GM12878 (cell line): Measurements from ENCODE around the gene PDPN. TPM values are rescaled to one million over a fixed set of nuclear protein-coding genes. Genes with fewer than 3 reads are reported as not detected.

Source experiments
- ATAC-seq: fragments of 200-7000 bp; cut with Tn5 transposase; 3 replicates; pipeline ENCODE4 v1.9.1; 2020; ENCODE audit warnings: mild to moderate bottlenecking, moderate library complexity
- BruUV-seq: library from RNA; stranded (reverse); fragments of 400-500 nt; replicated peaks from 2 replicates; lab custom pipeline; 2021; lab: Mats Ljungman, UMichigan
- CTCF ChIA-PET: fragments of 300-600 bp; sonication (Branson Sonifier 250); formaldehyde crosslinking; extraction: SDS; loops from one replicate; lab custom pipeline; 2021; ENCODE audit warnings: inconsistent platforms; lab: Yijun Ruan, JAX
- POLR2A ChIA-PET: fragments of 350-600 bp; formaldehyde crosslinking; extraction: SDS; loops from one replicate; lab custom pipeline; 2021; ENCODE audit warnings: inconsistent platforms; lab: Charles Lee
- RAD21 ChIA-PET: fragments of 300-600 bp; sonication (Branson Sonifier 250); formaldehyde crosslinking; loops from one replicate; lab custom pipeline; 2023; ENCODE audit warnings: antibody characterized with exemption; ENCODE audit not compliant: unreplicated experiment; lab: Charles Lee
- SMC1A ChIA-PET: fragments of 300-600 bp; sonication (Branson Sonifier 250); formaldehyde crosslinking; loops from one replicate; lab custom pipeline; 2023; ENCODE audit not compliant: unreplicated experiment, uncharacterized antibody; lab: Charles Lee
- DNase-seq: peaks from one replicate; pipeline ENCODE4 v3.0.0-alpha.2; 2011; ENCODE audit warnings: low read depth, low spot score
- FAIRE-seq: peaks from 3 replicates; lab custom pipeline; 2011; peaks lifted over from hg19 to GRCh38; lab: Jason Lieb, UNC
- H2AFZ ChIP-seq: 2 replicates; pipeline ENCODE4 v1.6.0; 2011; ENCODE audit warnings: low read depth, low read length, control low read depth; ENCODE audit not compliant: control insufficient read depth
- H3K27ac ChIP-seq: 2 replicates; pipeline ENCODE4 v1.5.1; 2011; ENCODE audit warnings: control low read depth; ENCODE audit not compliant: control insufficient read depth, insufficient read depth
- H3K27me3 ChIP-seq, 2 experiments: replicated peaks in 1 of 2; 2 replicates each; pipeline versions ENCODE4 v1.6.0 to v1.6.1; 2011; ENCODE audit warnings: low read length in 1 of 2; ENCODE audit not compliant: control insufficient read depth in 2 of 2, insufficient read depth in 2 of 2
- H3K36me3 ChIP-seq, 2 experiments: 2 replicates each; pipeline ENCODE4 v1.5.1; 2011; ENCODE audit warnings: low read length in 1 of 2; ENCODE audit not compliant: control insufficient read depth in 2 of 2, insufficient read depth in 2 of 2
- H3K4me1 ChIP-seq: 2 replicates; pipeline ENCODE4 v1.6.1; 2011; ENCODE audit warnings: mild to moderate bottlenecking, low read length, moderate library complexity, mixed read lengths; ENCODE audit not compliant: control insufficient read depth, insufficient read depth
- H3K4me2 ChIP-seq: 2 replicates; pipeline ENCODE4 v1.6.0; 2011; ENCODE audit warnings: control low read depth; ENCODE audit not compliant: control insufficient read depth, insufficient read depth
- H3K4me3 ChIP-seq: fragments of 200-600 bp; sonication (generic); 2 replicates; pipeline ENCODE4 v1.5.1; 2016
- H3K79me2 ChIP-seq: 2 replicates; pipeline ENCODE4 v1.6.0; 2011; ENCODE audit warnings: low read length; ENCODE audit not compliant: control insufficient read depth, insufficient read depth
- H3K9ac ChIP-seq: 2 replicates; pipeline ENCODE4 v1.8.0; 2011; ENCODE audit warnings: low read length, control low read depth, mixed read lengths; ENCODE audit not compliant: control insufficient read depth, insufficient read depth
- H3K9me3 ChIP-seq: replicated peaks from 3 replicates; pipeline ENCODE4 v1.5.1; 2011; ENCODE audit warnings: mild to moderate bottlenecking, low read length; ENCODE audit not compliant: control insufficient read depth, insufficient read depth
- H4K20me1 ChIP-seq: 2 replicates; pipeline ENCODE4 v1.6.0; 2011; ENCODE audit not compliant: control insufficient read depth, insufficient read depth
- ATF7 ChIP-seq: fragments of 450-650 bp; IDR thresholded peaks from 2 replicates; pipeline ENCODE4 v1.6.1; 2016; ENCODE audit warnings: low read depth, mild to moderate bottlenecking
- FOXK2 ChIP-seq: fragments of 450-650 bp; IDR thresholded peaks from 2 replicates; pipeline ENCODE4 v1.6.1; 2017; ENCODE audit warnings: mild to moderate bottlenecking, moderate library complexity
- JUNB ChIP-seq: IDR thresholded peaks from 2 replicates; pipeline ENCODE4 v1.6.1; 2016; ENCODE audit warnings: antibody characterized with exemption, mild to moderate bottlenecking
- MTA2 ChIP-seq: fragments of 450-650 bp; IDR thresholded peaks from 2 replicates; pipeline ENCODE4 v1.6.1; 2016; ENCODE audit warnings: low read depth, mild to moderate bottlenecking, moderate library complexity
- SREBF2 ChIP-seq: IDR thresholded peaks from 2 replicates; pipeline ENCODE4 v1.6.1; 2012; ENCODE audit warnings: mild to moderate bottlenecking, low read length
- TAF1 ChIP-seq: IDR thresholded peaks from 2 replicates; pipeline ENCODE4 v1.6.1; 2011; ENCODE audit warnings: mild to moderate bottlenecking, low read depth, low read length, borderline replicate concordance
- TCF7 ChIP-seq: IDR thresholded peaks from 2 replicates; pipeline ENCODE4 v1.6.1; 2014; ENCODE audit warnings: antibody characterized with exemption, borderline replicate concordance
- WGBS: methylation state at CpG from one replicate; pipeline ENCODE4 v1.1.6; 2016; ENCODE audit warnings: low lambda C conversion rate; ENCODE audit not compliant: insufficient replicate concordance, insufficient coverage; ENCODE audit errors: missing lambda C conversion rate; 5-methylcytosine and 5-hydroxymethylcytosine counted together
- in situ Hi-C: fragments of 300-500 bp; cut with MboI; formaldehyde crosslinking; loops from 9 replicates; pipeline ENCODE4 v1.14.3; 2018; ENCODE audit warnings: mixed read lengths
- intact Hi-C: fragments of 100-400 bp; cut with micrococcal nuclease; formaldehyde crosslinking; loops from one replicate; pipeline ENCODE4 v1.14.2; 2022; ENCODE audit not compliant: unreplicated experiment
- polyA plus RNA-seq, 11 experiments: library from polyadenylated mRNA; depleted of rRNA in 4 of 11; unstranded in 6 of 11; stranded (reverse) in 5 of 11; fragments of >200 nt; fragmentation: Nextera tagmentation in 4 of 11; fragmentation: Illumina TruSeq in 1 of 11; extraction: Ambion mirVana in 4 of 11; extraction: Trizol in 1 of 11; gene quantifications; 1 replicate in 1 of 11; 2 replicates in 10 of 11; pipeline versions ENCODE4 v1.2.1 to v1.2.3, GENCODE V29; 2011 to 2016; ENCODE audit warnings: inconsistent platforms in 2 of 11, missing spikeins in 2 of 11, low read depth in 1 of 11
- total RNA-seq, 4 experiments: library from RNA; depleted of rRNA in 3 of 4; stranded (reverse); fragments of >200 nt in 3 of 4; fragmentation: Illumina TruSeq in 1 of 4; extraction: Trizol in 1 of 4; gene quantifications; 2 replicates each; pipeline versions ENCODE4 v1.2.1 to v1.2.3, GENCODE V29; 2013 to 2021
- TF ChIP-seq, protein P1 (sequence below): fragments of 450-650 bp; IDR thresholded peaks from 2 replicates; pipeline ENCODE4 v1.6.1; 2017; ENCODE audit warnings: low read depth, mild to moderate bottlenecking, moderate library complexity
- TF ChIP-seq, protein P2 (sequence below): IDR thresholded peaks from 2 replicates; pipeline ENCODE4 v1.6.1; 2012; ENCODE audit warnings: low read depth, low read length, improper control_type of control experiment
- TF ChIP-seq, protein P3 (sequence below): fragments of 450-650 bp; IDR thresholded peaks from 2 replicates; pipeline ENCODE4 v1.6.1; 2016; ENCODE audit warnings: mild to moderate bottlenecking
- TF ChIP-seq, protein P4 (sequence below), 3 experiments: IDR thresholded peaks in 2 of 3; conservative IDR thresholded peaks in 1 of 3; 2 replicates each; pipeline ENCODE4 v1.5.1; 2011; ENCODE audit warnings: low read depth in 3 of 3, low read length in 3 of 3, mild to moderate bottlenecking in 3 of 3, control low read depth in 2 of 3, moderate library complexity in 2 of 3, inconsistent platforms in 1 of 3, mixed read lengths in 1 of 3; ENCODE audit not compliant: control insufficient read depth in 2 of 3, insufficient read depth in 1 of 3; ENCODE audit errors: extremely low read depth in 1 of 3
- TF ChIP-seq, protein P5 (sequence below): fragments of 450-650 bp; IDR thresholded peaks from 2 replicates; pipeline ENCODE4 v1.6.1; 2017; ENCODE audit warnings: borderline replicate concordance
- TF ChIP-seq, protein P6 (sequence below): fragments of 450-650 bp; IDR thresholded peaks from 2 replicates; pipeline ENCODE4 v1.6.1; 2016; ENCODE audit warnings: mild to moderate bottlenecking, moderate library complexity, borderline replicate concordance

PDPN gene
- total and polyA plus RNA-seq, 10 of the 15 experiments (the other 5 are each of a cell fraction or from before 2014, with no cell fraction given), result 0.21 TPM; not detected in 9

DNA sequence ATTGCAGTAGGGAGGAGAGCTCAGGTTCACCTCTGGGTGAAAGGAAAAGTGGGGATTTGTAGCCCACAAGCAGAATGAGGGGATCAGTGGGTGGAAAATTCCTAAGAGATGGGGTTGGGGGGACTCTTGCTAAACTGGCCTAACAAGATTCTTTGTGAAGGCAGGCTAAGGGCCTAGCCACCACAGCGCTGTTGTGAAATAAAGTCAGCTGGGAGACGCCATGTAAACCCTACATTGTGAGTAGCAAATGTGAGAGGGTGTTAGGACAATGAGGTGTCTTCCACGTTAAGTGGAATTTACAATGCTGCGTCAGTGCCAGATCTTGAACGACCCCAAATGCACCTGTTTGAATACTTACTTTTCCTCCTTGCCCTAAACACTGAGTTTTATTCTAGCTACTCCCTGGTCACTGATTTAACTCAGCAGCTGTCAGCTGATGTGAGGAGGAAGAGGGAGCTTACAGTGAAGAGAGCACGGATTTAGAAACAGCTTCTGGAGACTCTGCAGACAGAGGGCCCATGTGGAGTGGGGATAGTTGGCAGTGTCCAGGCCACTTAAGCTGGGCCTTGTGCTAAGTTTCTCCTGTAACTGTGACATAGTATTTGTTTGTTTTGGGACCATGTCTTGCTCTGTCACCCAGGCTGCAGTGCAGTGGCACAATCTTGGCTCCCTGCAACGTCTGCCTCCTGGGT lies 17.3 kb downstream of the PDPN start:
- Histone ChIP-seq H3K4me3 (no peak overlapping the region), H3K9ac (no peak overlapping the region), H3K9me3 (no peaks in the 10 kb centered on the region), H4K20me1 (no peaks in the 10 kb centered on the region), H3K4me1 (no peaks in the 10 kb centered on the region), H3K36me3 (no peaks in the 10 kb centered on the region), H2AFZ (no peak overlapping the region), H3K27me3 (no peaks in the 10 kb centered on the region), H3K79me2 (no peaks in the 10 kb centered on the region), H3K4me2 (no peak overlapping the region), H3K27ac (no peak overlapping the region)
- FAIRE-seq (no peak), DNase-seq (no peak), ATAC-seq (no peak)
- SMC1A ChIA-PET, result no interaction called here
- POLR2A ChIA-PET, result no interaction called here
- BruUV-seq, result no TSS peak
- CTCF ChIA-PET, result interaction anchor here (1.3 kb wide), 1 partner anchor 56 kb away, joined by 3 read pairs; no protein-coding TSS in a partner anchor
- WGBS, result 24% methylated on average over 7 of the region's 7 CpGs
- intact Hi-C loops (no loop called here), in situ Hi-C loops (no loop called here)
- RAD21 ChIA-PET, result no interaction called here
- TF ChIP-seq FOXK2, result no peak
- no peak for TF ChIP-seq TAF1
- TF ChIP-seq, protein P1, sequence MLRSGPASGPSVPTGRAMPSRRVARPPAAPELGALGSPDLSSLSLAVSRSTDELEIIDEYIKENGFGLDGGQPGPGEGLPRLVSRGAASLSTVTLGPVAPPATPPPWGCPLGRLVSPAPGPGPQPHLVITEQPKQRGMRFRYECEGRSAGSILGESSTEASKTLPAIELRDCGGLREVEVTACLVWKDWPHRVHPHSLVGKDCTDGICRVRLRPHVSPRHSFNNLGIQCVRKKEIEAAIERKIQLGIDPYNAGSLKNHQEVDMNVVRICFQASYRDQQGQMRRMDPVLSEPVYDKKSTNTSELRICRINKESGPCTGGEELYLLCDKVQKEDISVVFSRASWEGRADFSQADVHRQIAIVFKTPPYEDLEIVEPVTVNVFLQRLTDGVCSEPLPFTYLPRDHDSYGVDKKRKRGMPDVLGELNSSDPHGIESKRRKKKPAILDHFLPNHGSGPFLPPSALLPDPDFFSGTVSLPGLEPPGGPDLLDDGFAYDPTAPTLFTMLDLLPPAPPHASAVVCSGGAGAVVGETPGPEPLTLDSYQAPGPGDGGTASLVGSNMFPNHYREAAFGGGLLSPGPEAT, result no peak
- TF ChIP-seq, protein P2, sequence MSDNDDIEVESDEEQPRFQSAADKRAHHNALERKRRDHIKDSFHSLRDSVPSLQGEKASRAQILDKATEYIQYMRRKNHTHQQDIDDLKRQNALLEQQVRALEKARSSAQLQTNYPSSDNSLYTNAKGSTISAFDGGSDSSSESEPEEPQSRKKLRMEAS, result no peak
- no peak for TF ChIP-seq ATF7
- no peak for TF ChIP-seq SREBF2
- TF ChIP-seq, protein P3, sequence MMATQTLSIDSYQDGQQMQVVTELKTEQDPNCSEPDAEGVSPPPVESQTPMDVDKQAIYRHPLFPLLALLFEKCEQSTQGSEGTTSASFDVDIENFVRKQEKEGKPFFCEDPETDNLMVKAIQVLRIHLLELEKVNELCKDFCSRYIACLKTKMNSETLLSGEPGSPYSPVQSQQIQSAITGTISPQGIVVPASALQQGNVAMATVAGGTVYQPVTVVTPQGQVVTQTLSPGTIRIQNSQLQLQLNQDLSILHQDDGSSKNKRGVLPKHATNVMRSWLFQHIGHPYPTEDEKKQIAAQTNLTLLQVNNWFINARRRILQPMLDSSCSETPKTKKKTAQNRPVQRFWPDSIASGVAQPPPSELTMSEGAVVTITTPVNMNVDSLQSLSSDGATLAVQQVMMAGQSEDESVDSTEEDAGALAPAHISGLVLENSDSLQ, result no peak
- no peak for TF ChIP-seq MTA2
- TF ChIP-seq, protein P4, sequence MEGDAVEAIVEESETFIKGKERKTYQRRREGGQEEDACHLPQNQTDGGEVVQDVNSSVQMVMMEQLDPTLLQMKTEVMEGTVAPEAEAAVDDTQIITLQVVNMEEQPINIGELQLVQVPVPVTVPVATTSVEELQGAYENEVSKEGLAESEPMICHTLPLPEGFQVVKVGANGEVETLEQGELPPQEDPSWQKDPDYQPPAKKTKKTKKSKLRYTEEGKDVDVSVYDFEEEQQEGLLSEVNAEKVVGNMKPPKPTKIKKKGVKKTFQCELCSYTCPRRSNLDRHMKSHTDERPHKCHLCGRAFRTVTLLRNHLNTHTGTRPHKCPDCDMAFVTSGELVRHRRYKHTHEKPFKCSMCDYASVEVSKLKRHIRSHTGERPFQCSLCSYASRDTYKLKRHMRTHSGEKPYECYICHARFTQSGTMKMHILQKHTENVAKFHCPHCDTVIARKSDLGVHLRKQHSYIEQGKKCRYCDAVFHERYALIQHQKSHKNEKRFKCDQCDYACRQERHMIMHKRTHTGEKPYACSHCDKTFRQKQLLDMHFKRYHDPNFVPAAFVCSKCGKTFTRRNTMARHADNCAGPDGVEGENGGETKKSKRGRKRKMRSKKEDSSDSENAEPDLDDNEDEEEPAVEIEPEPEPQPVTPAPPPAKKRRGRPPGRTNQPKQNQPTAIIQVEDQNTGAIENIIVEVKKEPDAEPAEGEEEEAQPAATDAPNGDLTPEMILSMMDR (IDR thresholded peaks at IDR 0.05 in 2 of 3, conservative IDR thresholded peaks at IDR 0.05 in 1 of 3; ENCODE audit: control insufficient read depth in 2 of 3, extremely low read depth in 1 of 3, insufficient read depth in 1 of 3, low read depth in 3 of 3, low read length in 3 of 3), result no peak
- TF ChIP-seq JUNB, result no peak
- TF ChIP-seq, protein P5, sequence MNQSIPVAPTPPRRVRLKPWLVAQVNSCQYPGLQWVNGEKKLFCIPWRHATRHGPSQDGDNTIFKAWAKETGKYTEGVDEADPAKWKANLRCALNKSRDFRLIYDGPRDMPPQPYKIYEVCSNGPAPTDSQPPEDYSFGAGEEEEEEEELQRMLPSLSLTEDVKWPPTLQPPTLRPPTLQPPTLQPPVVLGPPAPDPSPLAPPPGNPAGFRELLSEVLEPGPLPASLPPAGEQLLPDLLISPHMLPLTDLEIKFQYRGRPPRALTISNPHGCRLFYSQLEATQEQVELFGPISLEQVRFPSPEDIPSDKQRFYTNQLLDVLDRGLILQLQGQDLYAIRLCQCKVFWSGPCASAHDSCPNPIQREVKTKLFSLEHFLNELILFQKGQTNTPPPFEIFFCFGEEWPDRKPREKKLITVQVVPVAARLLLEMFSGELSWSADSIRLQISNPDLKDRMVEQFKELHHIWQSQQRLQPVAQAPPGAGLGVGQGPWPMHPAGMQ, result no peak
- TF ChIP-seq, protein P6, sequence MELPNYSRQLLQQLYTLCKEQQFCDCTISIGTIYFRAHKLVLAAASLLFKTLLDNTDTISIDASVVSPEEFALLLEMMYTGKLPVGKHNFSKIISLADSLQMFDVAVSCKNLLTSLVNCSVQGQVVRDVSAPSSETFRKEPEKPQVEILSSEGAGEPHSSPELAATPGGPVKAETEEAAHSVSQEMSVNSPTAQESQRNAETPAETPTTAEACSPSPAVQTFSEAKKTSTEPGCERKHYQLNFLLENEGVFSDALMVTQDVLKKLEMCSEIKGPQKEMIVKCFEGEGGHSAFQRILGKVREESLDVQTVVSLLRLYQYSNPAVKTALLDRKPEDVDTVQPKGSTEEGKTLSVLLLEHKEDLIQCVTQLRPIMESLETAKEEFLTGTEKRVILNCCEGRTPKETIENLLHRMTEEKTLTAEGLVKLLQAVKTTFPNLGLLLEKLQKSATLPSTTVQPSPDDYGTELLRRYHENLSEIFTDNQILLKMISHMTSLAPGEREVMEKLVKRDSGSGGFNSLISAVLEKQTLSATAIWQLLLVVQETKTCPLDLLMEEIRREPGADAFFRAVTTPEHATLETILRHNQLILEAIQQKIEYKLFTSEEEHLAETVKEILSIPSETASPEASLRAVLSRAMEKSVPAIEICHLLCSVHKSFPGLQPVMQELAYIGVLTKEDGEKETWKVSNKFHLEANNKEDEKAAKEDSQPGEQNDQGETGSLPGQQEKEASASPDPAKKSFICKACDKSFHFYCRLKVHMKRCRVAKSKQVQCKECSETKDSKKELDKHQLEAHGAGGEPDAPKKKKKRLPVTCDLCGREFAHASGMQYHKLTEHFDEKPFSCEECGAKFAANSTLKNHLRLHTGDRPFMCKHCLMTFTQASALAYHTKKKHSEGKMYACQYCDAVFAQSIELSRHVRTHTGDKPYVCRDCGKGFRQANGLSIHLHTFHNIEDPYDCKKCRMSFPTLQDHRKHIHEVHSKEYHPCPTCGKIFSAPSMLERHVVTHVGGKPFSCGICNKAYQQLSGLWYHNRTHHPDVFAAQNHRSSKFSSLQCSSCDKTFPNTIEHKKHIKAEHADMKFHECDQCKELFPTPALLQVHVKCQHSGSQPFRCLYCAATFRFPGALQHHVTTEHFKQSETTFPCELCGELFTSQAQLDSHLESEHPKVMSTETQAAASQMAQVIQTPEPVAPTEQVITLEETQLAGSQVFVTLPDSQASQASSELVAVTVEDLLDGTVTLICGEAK, result no peak
- no peak for TF ChIP-seq TCF7
